HL-60 (cell line): ENCODE data around the gene ABCC5.

Source experiments
- CTCF ChIP-seq: IDR thresholded peaks from one replicate; pipeline ENCODE4 v1.5.1; 2011; ENCODE audit warnings: low read length, control low read depth, inconsistent platforms; ENCODE audit not compliant: insufficient read depth
- TF ChIP-seq, protein P1 (sequence below): IDR thresholded peaks from 2 replicates; pipeline ENCODE4 v1.6.1; 2012; ENCODE audit warnings: low read depth; ENCODE audit not compliant: insufficient replicate concordance

DNA sequence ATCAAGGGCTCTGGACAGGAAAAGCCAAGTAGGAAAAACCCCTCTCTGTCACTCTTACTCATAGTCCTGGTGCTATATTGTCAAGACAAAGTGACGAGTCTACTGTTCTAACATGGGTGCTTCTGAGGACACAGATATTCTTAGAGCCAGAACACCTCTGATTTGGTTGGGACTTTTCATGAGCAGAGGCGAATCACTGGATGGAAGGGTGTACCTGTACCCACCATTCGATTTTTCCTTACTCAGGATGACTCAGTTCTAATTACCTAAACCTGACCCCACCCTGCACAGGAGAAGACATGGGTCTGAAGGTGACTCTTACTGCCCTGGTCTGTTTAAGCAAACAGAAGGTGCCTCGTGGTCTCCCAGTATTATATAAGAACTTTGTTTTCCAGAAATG lies 58.5 kb downstream of the ABCC5 start:
- no peak for TF ChIP-seq CTCF
- TF ChIP-seq, protein P1, sequence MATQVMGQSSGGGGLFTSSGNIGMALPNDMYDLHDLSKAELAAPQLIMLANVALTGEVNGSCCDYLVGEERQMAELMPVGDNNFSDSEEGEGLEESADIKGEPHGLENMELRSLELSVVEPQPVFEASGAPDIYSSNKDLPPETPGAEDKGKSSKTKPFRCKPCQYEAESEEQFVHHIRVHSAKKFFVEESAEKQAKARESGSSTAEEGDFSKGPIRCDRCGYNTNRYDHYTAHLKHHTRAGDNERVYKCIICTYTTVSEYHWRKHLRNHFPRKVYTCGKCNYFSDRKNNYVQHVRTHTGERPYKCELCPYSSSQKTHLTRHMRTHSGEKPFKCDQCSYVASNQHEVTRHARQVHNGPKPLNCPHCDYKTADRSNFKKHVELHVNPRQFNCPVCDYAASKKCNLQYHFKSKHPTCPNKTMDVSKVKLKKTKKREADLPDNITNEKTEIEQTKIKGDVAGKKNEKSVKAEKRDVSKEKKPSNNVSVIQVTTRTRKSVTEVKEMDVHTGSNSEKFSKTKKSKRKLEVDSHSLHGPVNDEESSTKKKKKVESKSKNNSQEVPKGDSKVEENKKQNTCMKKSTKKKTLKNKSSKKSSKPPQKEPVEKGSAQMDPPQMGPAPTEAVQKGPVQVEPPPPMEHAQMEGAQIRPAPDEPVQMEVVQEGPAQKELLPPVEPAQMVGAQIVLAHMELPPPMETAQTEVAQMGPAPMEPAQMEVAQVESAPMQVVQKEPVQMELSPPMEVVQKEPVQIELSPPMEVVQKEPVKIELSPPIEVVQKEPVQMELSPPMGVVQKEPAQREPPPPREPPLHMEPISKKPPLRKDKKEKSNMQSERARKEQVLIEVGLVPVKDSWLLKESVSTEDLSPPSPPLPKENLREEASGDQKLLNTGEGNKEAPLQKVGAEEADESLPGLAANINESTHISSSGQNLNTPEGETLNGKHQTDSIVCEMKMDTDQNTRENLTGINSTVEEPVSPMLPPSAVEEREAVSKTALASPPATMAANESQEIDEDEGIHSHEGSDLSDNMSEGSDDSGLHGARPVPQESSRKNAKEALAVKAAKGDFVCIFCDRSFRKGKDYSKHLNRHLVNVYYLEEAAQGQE = no peak
